Esophagus squamous epithelium (tissue), 5 donors: ENCODE results near the gene UBC. TPM values are rescaled to one million over a fixed set of nuclear protein-coding genes. Genes with fewer than 3 reads are reported as not detected.
"Not testable (repeated sequence)": the region's sequence is repeated elsewhere in the genome, so short reads cannot be mapped to it uniquely, and the experiment has no call there.

Experiments
- DNase-seq: peaks from one replicate; lab custom pipeline; 2025; lab: John Stamatoyannopoulos, UW
- H3K27ac ChIP-seq, 4 donors: fragments of 200-600 bp; sonication (generic); one replicate each; pipeline ENCODE4 v1.5.1; 2016 to 2019; ENCODE audit warnings: mild to moderate bottlenecking in 1 of 4
- H3K27me3 ChIP-seq, 4 donors: fragments of 200-600 bp; sonication (generic); 1 replicate in 3 of 4; 2 replicates in 1 of 4; pipeline versions ENCODE4 v1.5.1 to v1.6.0; 2017 to 2021; ENCODE audit warnings: antibody characterized with exemption in 1 of 4
- H3K36me3 ChIP-seq, 3 donors: fragments of 200-600 bp; sonication (generic); one replicate each; pipeline ENCODE4 v1.5.1; 2016 to 2019
- H3K4me1 ChIP-seq, 3 donors: fragments of 200-600 bp; sonication (generic); one replicate each; pipeline ENCODE4 v1.5.1; 2017 to 2019
- H3K4me3 ChIP-seq, 4 donors: fragments of 200-600 bp; sonication (generic); 1 replicate in 3 of 4; 2 replicates in 1 of 4; pipeline ENCODE4 v1.5.1; 2016 to 2019; ENCODE audit warnings: mild to moderate bottlenecking in 2 of 4, moderate library complexity in 1 of 4
- H3K9me3 ChIP-seq, 3 donors: fragments of 200-600 bp; sonication (generic); one replicate each; pipeline ENCODE4 v1.5.1; 2016 to 2019
- CTCF ChIP-seq, 6 experiments: fragments of 450-650 bp in 4 of 6; fragments of 200-600 bp in 2 of 6; sonication (generic) in 2 of 6; IDR thresholded peaks; one replicate each; pipeline ENCODE4 v1.5.1; 2016 to 2019; ENCODE audit warnings: antibody characterized with exemption in 6 of 6, mild to moderate bottlenecking in 4 of 6, moderate library complexity in 4 of 6
- POLR2A ChIP-seq, 4 donors: fragments of 450-650 bp; IDR thresholded peaks; one replicate each; pipeline ENCODE4 v1.6.1; 2017; ENCODE audit warnings: antibody characterized with exemption in 4 of 4, mild to moderate bottlenecking in 4 of 4, moderate library complexity in 3 of 4
- WGBS, 2 donors: methylation state at CpG; one replicate each; pipeline ENCODE4 v1.1.5; 2018; 5-methylcytosine and 5-hydroxymethylcytosine counted together
- intact Hi-C: fragments of 100-400 bp; cut with DNase I; formaldehyde crosslinking; loops from one replicate; pipeline ENCODE4 v1.15.0; 2022
- total RNA-seq, 4 donors: library from RNA; depleted of rRNA; stranded (reverse); fragments of >200 nt; gene quantifications; one replicate each; pipeline ENCODE4 v1.1.0, GENCODE V29; 2016
- donor health status: DM: yes; HTN: yes; CAD: no.

The UBC gene
- total RNA-seq, 4 donors from 2014 or later: 1,012 to 1,417 (median 1,215) TPM

- H3K27me3 ChIP-seq, H3K9me3 ChIP-seq, DNase-seq, intact Hi-C loops: not testable (repeated sequence)
- Histone ChIP-seq H3K27ac (peak overlapping the region; percentile 94 to 100 (median 98)), H3K4me1 (peaks cover 14 to 66% (median 28%) of the 10 kb centered on the region in 3 donors), H3K4me3 (peak overlapping the region; percentile 78 to 98 (median 92)), H3K36me3 (peaks cover 5 to 37% (median 15%) of the 10 kb centered on the region in 3 donors)
- 34 to 41% methylated on average over 9 to 14 of the region's 21 CpGs for WGBS, 2 donors
- TF ChIP-seq POLR2A (IDR thresholded peaks at IDR 0.05): peak in 3 of 4 donors; percentile 14 to 91 (median 20)
These were observed 1.7 kb downstream of the UBC start for GRCh38 chr12:124912529-124913287.

GRCh38 chr12:124911521-124911920 lies 2.9 kb downstream of the UBC start:
- intact Hi-C loops, H3K27me3 ChIP-seq, DNase-seq, H3K9me3 ChIP-seq: not testable (repeated sequence)
- peaks cover 10 to 65% (median 23%) of the 10 kb centered on the region in 3 donors for H3K4me1 ChIP-seq
- peak overlapping the region; percentile 1 to 54 (median 37) for H3K4me3 ChIP-seq
- H3K27ac ChIP-seq: peak overlapping the region; percentile 25 to 68 (median 60)
- H3K36me3 ChIP-seq: peaks cover 5 to 37% (median 15%) of the 10 kb centered on the region in 3 donors
- TF ChIP-seq POLR2A (IDR thresholded peaks at IDR 0.05): peak in 2 of 4 donors; percentile 18 to 21
- WGBS, 2 donors: 38 to 47% methylated on average over 6 of the region's 6 CpGs

GRCh38 chr12:124910561-124911478 lies 3.6 kb downstream of the UBC start:
- H3K4me1 ChIP-seq: peaks cover 10 to 65% (median 23%) of the 10 kb centered on the region in 3 donors
- no peaks in the 10 kb centered on the region for H3K9me3 ChIP-seq
- no peak for TF ChIP-seq CTCF (IDR thresholded peaks at IDR 0.05)
- peak; percentile 3 to 62 (median 40) for TF ChIP-seq POLR2A (IDR thresholded peaks at IDR 0.05)
- WGBS, 2 donors: 45 to 51% methylated on average over 9 of the region's 9 CpGs
- H3K36me3 ChIP-seq: peaks cover 5 to 37% (median 15%) of the 10 kb centered on the region in 3 donors
- H3K4me3 ChIP-seq: peak overlapping the region; percentile 1 to 54 (median 37)
- DNase-seq: no peak
- H3K27me3 ChIP-seq: no peaks in the 10 kb centered on the region
- intact Hi-C loops: no loop called here
- peak overlapping the region; percentile 25 to 68 (median 60) for H3K27ac ChIP-seq

- no peak for DNase-seq
- 54 to 61% methylated on average over 8 of the region's 8 CpGs for WGBS, 2 donors
These were observed 4.5 kb downstream of the UBC start for GRCh38 chr12:124909831-124910560.

More at GRCh38 chr12:124909831-124910560, 4.5 kb downstream of the UBC start:
- intact Hi-C loops: no loop called here
- Histone ChIP-seq H3K4me3 (peak overlapping the region in 2 of 4 donors; percentile 40 to 54), H3K27ac (peak overlapping the region; percentile 25 to 68 (median 60)), H3K36me3 (peaks cover 5 to 37% (median 15%) of the 10 kb centered on the region in 3 donors), H3K27me3 (no peaks in the 10 kb centered on the region), H3K4me1 (peaks cover 13 to 67% (median 26%) of the 10 kb centered on the region in 3 donors), H3K9me3 (no peaks in the 10 kb centered on the region)
- TF ChIP-seq POLR2A (IDR thresholded peaks at IDR 0.05): peak in 1 of 4 donors; percentile 51
- peak in 1 of 6 experiments; percentile 3 for TF ChIP-seq CTCF (IDR thresholded peaks at IDR 0.05)
